ENCODE data around the gene IER3. TPM values are rescaled to one million over a fixed set of nuclear protein-coding genes. Genes with fewer than 3 reads are reported as not detected.

Gene IER3
- total and polyA plus RNA-seq, 8 donors: 16.5 to 187 (median 113) TPM

GRCh38 chr6:30763618-30764489 lies 19.5 kb upstream of the IER3 start:
- peak in 1 of 2 donors; percentile 71 for DNase-seq
- Histone ChIP-seq H3K27me3 (no peaks in the 10 kb centered on the region), H3K4me3 (no peak overlapping the region), H3K27ac (peak overlapping the region; percentile 56 to 72 (median 66)), H3K9me3 (no peaks in the 10 kb centered on the region), H3K36me3 (no peaks in the 10 kb centered on the region), H3K4me1 (peaks cover 16 to 46% (median 30%) of the 10 kb centered on the region in 4 donors)
- intact Hi-C loops (cut with DNase I; ENCODE audit: low total_unique reads): no loop called here
- 30 to 47% (median 33%) methylated on average over 8 of the region's 8 CpGs for WGBS, 5 donors
- TF ChIP-seq EP300 (IDR thresholded peaks at IDR 0.05): no peak
- TF ChIP-seq POLR2A (IDR thresholded peaks at IDR 0.05): no peak
- TF ChIP-seq POLR2AphosphoS5 (IDR thresholded peaks at IDR 0.05): no peak
- TF ChIP-seq, protein P1, sequence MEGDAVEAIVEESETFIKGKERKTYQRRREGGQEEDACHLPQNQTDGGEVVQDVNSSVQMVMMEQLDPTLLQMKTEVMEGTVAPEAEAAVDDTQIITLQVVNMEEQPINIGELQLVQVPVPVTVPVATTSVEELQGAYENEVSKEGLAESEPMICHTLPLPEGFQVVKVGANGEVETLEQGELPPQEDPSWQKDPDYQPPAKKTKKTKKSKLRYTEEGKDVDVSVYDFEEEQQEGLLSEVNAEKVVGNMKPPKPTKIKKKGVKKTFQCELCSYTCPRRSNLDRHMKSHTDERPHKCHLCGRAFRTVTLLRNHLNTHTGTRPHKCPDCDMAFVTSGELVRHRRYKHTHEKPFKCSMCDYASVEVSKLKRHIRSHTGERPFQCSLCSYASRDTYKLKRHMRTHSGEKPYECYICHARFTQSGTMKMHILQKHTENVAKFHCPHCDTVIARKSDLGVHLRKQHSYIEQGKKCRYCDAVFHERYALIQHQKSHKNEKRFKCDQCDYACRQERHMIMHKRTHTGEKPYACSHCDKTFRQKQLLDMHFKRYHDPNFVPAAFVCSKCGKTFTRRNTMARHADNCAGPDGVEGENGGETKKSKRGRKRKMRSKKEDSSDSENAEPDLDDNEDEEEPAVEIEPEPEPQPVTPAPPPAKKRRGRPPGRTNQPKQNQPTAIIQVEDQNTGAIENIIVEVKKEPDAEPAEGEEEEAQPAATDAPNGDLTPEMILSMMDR (IDR thresholded peaks at IDR 0.05): no peak

DNA sequence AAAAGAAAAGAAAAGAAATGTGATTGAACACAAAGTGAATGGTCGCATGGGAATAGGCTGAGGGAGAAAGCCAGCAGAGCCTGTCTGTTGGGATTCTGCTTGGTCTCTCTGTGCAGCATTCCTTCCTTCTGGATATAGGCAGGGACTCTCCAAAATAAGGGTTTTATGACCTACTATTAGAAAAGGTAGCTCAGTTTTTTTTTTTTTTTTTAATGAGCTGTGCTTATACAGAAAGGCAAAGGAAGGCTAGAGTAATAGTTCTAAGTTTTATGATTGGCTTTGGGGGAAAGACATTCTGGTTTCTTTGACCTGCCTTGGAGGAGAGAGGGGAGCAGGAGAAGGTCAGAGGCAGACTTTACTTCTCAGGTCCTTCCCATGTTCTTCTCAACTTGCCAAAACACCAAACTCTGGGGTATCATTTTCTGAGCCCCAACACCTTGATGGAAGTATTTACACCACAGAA lies 18.8 kb upstream of the IER3 start:
- peak overlapping the region; percentile 56 to 72 (median 66) for H3K27ac ChIP-seq
- DNase-seq: no peak
- TF ChIP-seq POLR2AphosphoS5 (IDR thresholded peaks at IDR 0.05): no peak
- TF ChIP-seq POLR2A (IDR thresholded peaks at IDR 0.05): no peak
- no peak for TF ChIP-seq EP300 (IDR thresholded peaks at IDR 0.05)
- TF ChIP-seq, protein P1 (IDR thresholded peaks at IDR 0.05): no peak
- intact Hi-C loops (cut with DNase I; ENCODE audit: low total_unique reads): no loop called here
- no peaks in the 10 kb centered on the region for H3K36me3 ChIP-seq
- no peaks in the 10 kb centered on the region for H3K27me3 ChIP-seq
- H3K9me3 ChIP-seq: no peaks in the 10 kb centered on the region
- H3K4me3 ChIP-seq: no peak overlapping the region
- H3K4me1 ChIP-seq: peaks cover 13 to 42% (median 26%) of the 10 kb centered on the region in 4 donors
- WGBS, 5 donors: 75 to 91% (median 89%) methylated on average over 1 of the region's 1 CpG

DNA sequence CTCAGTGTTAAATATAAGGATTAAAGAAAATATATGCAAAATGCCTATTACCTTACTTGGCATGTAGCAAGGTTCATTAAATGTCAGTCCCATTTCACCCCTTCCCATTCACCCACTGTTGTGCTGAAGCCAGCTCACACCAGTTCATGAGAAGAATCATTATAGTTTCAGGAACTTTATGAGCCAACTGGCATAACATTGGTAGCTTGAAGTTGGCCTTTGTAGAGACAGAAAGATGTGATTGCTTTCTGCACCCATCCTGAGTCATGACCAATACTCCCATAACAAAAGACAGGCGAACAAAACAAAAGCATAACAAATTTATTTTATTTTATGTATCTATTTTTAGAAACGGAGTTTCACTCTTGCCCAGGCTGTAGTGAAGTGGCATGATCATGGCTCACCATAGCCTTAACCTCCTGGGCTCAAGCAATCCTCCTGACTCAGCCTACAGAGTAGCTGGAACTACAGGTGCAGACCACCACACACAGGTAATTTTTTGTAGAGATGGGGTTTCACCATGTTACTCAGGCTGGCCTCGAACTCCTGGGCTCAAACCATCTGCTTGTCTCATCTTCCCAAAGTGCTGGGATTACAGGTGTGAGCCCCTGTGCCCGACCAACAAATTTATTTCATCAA lies 17.6 kb upstream of the IER3 start:
- H3K4me1 ChIP-seq: peaks cover 13 to 42% (median 26%) of the 10 kb centered on the region in 4 donors
- no peaks in the 10 kb centered on the region for H3K27me3 ChIP-seq
- H3K27ac ChIP-seq: no peak overlapping the region
- intact Hi-C loops (cut with DNase I; ENCODE audit: low total_unique reads): no loop called here
- no peak for DNase-seq
- 91 to 95% (median 94%) methylated on average over 4 of the region's 4 CpGs for WGBS, 5 donors
- H3K4me3 ChIP-seq: no peak overlapping the region
- no peaks in the 10 kb centered on the region for H3K36me3 ChIP-seq
- H3K9me3 ChIP-seq: no peaks in the 10 kb centered on the region
- no peak for TF ChIP-seq EP300 (IDR thresholded peaks at IDR 0.05)
- TF ChIP-seq POLR2AphosphoS5 (IDR thresholded peaks at IDR 0.05): no peak
- TF ChIP-seq, protein P1 (IDR thresholded peaks at IDR 0.05): no peak
- TF ChIP-seq POLR2A (IDR thresholded peaks at IDR 0.05): no peak

DNA sequence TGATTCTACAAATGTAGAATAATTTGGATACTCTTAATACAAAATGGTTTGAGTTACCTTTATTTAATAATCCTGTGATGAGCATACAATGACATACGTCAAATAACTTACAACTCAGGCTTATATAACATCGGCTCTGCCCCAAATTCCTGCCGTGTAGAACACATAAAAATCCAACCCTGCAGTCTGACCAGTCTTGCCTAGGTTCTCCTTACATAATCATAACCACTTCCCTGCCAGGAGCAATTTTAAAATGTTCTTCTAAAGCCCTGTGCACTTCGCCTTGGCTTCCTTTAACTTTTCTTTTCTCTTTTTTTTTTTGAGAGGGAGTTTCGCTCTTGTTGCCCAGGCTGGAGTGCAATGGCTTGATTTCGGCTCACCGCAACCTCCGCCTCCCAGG lies 16.2 kb upstream of the IER3 start:
- Histone ChIP-seq H3K27me3 (no peaks in the 10 kb centered on the region), H3K4me1 (peaks cover 13 to 32% (median 23%) of the 10 kb centered on the region in 4 donors), H3K4me3 (no peak overlapping the region), H3K36me3 (no peaks in the 10 kb centered on the region), H3K27ac (peak overlapping the region in 2 of 5 donors; percentile 44 to 51), H3K9me3 (no peaks in the 10 kb centered on the region)
- no peak for TF ChIP-seq POLR2A (IDR thresholded peaks at IDR 0.05)
- TF ChIP-seq, protein P1 (IDR thresholded peaks at IDR 0.05): no peak
- DNase-seq: no peak
- intact Hi-C loops (cut with DNase I; ENCODE audit: low total_unique reads): no loop called here
- WGBS, 5 donors: 74 to 89% (median 82%) methylated on average over 8 of the region's 8 CpGs

Data from stomach (tissue), 9 donors.